Activated T-helper 2 cell treated with anti-CD3 and anti-CD28 coated beads, Interferon-gamma antibody, Interleukin-2, Interleukin-4, amounts not matched to agents 10 μg/mL and 5 μg/mL and 100 μg/mL, durations not matched to agents 14 hours and 24 hours and 36 hours (primary cell): ENCODE data around the gene ZFPM1. TPM values are rescaled to one million over a fixed set of nuclear protein-coding genes. Genes with fewer than 3 reads are reported as not detected.

Experiments
- DNase-seq: peaks from one replicate; pipeline ENCODE4 v3.0.0; 2021; ENCODE audit warnings: low spot score
- H3K27ac Mint-ChIP-seq: one replicate; pipeline ENCODE4 v1.8.0; 2021; ENCODE audit warnings: mixed read lengths
- H3K27me3 Mint-ChIP-seq: one replicate; pipeline ENCODE4 v1.8.0; 2021; ENCODE audit warnings: low read depth, mixed read lengths
- H3K36me3 Mint-ChIP-seq: one replicate; pipeline ENCODE4 v1.8.0; 2021; ENCODE audit warnings: low read depth, mixed read lengths
- H3K4me1 Mint-ChIP-seq: one replicate; pipeline ENCODE4 v1.8.0; 2021; ENCODE audit warnings: low read depth, mixed read lengths
- H3K4me3 Mint-ChIP-seq: one replicate; pipeline ENCODE4 v1.8.0; 2021; ENCODE audit warnings: low read depth, mild to moderate bottlenecking, moderate library complexity, mixed read lengths
- H3K9me3 Mint-ChIP-seq: one replicate; pipeline ENCODE4 v1.8.0; 2021; ENCODE audit warnings: mixed read lengths
- intact Hi-C: fragments of 100-400 bp; cut with micrococcal nuclease; formaldehyde crosslinking; loops from one replicate; pipeline ENCODE4 v1.15.1; 2023
- total RNA-seq: library from RNA; stranded (reverse); gene quantifications from 2 replicates; pipeline ENCODE4 v1.2.3, GENCODE V29; 2022

The ZFPM1 gene
- total RNA-seq, 1 donor from 2014 or later, result 14.5 TPM

- Mint-ChIP-seq H3K27me3 (no peaks in the 10 kb centered on the region), H3K9me3 (no peaks in the 10 kb centered on the region)
Observed at GRCh38 chr16:88460496-88461330, 7.6 kb downstream of the ZFPM1 start.

DNA sequence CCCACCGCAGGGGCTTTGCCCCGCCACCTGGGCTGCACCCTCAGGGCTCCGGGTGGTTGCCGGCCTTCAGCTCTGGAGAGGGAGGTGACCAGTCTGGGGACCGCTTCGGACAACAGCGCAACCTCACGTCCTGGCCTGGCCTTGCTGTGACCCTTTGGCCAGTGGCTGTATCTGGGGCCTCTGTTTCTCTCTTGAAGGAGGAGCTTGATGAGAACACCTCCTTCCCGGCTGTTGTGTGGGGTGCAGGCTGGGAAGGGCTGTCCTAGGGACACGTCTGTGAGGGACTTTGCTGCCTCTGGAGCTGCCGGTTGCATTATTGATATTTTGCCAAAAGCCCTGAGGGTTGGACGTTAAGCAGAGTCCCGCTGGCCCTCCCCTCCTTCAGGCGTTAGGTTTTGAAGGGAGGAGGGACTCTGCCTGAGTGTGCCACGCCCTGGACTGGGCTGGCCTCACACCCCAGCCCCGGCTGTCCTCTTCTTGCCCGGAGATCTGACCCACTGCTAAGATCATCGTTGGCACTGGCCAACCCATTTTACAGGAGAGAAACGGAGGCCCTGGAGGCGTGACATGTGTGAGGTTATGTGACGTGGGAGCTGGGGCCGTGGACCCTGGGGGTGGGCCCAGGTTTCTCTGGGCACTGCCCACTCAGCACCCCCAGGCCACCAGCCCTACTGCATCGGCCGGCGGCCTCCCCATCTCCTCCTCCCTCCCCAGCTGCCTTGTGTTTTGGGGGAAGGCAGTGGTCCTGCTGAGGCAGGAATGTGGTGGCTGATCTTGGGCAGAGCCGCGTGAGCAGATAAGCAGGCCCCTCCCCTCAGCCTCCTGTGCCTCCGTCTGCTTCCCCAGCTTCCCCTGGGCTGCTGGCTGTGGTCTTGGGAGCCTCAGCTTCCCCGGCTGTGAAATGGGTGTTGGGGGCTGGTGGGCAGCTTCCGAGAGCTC is 8.5 kb downstream of the ZFPM1 start:
- H3K9me3 Mint-ChIP-seq, result no peaks in the 10 kb centered on the region
- peaks cover 18% of the 10 kb centered on the region for H3K4me1 Mint-ChIP-seq
- H3K27me3 Mint-ChIP-seq, result no peaks in the 10 kb centered on the region
- DNase-seq, result no peak
- H3K27ac Mint-ChIP-seq, result no peak overlapping the region
- intact Hi-C loops, result no loop called here
- H3K4me3 Mint-ChIP-seq, result no peak overlapping the region
- H3K36me3 Mint-ChIP-seq, result no peaks in the 10 kb centered on the region

More at GRCh38 chr16:88460496-88461330, 7.6 kb downstream of the ZFPM1 start:
- Mint-ChIP-seq H3K27ac (no peak overlapping the region), H3K36me3 (no peaks in the 10 kb centered on the region), H3K4me3 (no peak overlapping the region), H3K4me1 (peaks cover 23% of the 10 kb centered on the region)
- intact Hi-C loops, result no loop called here
- DNase-seq, result no peak

DNA sequence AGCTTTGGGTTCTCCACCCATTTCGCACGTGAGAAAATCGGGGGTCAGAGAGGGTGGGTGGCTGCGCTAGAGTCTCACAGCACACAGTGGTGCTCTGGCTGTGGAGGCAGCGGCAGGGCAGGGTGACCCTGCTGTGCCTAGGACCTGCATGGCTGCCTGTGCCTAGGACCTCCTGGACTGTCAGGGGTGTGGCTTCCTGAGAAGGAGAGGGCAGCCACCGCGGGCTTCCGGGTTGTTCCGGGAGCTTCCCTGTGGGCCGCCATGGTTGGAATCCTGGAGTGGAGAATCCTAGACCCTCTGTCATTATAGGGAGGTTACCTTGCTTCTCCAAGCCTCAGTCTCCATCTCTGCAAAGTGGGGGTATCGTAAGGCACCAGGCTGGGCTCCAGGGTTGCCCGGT is 9.3 kb downstream of the ZFPM1 start:
- H3K4me3 Mint-ChIP-seq, result no peak overlapping the region
- H3K4me1 Mint-ChIP-seq, result peaks cover 12% of the 10 kb centered on the region
- no peaks in the 10 kb centered on the region for H3K9me3 Mint-ChIP-seq

DNA sequence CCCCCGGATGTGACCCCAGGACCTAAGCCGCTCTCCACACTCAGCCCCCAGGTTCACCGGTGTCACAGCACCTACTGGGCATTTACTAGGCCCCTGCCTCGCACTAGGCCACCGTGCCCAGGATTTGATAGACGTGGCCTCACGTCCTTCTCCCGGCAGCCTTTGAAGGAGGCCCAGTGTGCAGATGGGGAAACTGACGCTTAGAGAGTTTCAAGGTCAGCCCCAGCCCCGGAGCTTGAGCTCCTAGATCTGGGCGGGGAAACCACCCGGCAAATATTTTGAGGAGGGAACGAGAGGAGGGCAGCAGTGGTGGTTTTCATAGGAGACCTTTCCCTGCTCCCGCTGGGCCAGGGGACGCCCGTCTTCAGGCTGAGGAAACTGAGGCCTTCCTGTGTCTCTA is 10.3 kb downstream of the ZFPM1 start:
- Mint-ChIP-seq H3K36me3 (no peaks in the 10 kb centered on the region), H3K9me3 (no peaks in the 10 kb centered on the region), H3K27me3 (no peaks in the 10 kb centered on the region), H3K4me1 (peaks cover 9% of the 10 kb centered on the region), H3K4me3 (no peak overlapping the region), H3K27ac (no peak overlapping the region)
- no peak for DNase-seq
- intact Hi-C loops, result no loop called here

More for the DNA sequence above, 9.3 kb downstream of the ZFPM1 start:
- Mint-ChIP-seq H3K27me3 (no peaks in the 10 kb centered on the region), H3K27ac (no peak overlapping the region), H3K36me3 (no peaks in the 10 kb centered on the region)
- no peak for DNase-seq
- intact Hi-C loops, result no loop called here

DNA sequence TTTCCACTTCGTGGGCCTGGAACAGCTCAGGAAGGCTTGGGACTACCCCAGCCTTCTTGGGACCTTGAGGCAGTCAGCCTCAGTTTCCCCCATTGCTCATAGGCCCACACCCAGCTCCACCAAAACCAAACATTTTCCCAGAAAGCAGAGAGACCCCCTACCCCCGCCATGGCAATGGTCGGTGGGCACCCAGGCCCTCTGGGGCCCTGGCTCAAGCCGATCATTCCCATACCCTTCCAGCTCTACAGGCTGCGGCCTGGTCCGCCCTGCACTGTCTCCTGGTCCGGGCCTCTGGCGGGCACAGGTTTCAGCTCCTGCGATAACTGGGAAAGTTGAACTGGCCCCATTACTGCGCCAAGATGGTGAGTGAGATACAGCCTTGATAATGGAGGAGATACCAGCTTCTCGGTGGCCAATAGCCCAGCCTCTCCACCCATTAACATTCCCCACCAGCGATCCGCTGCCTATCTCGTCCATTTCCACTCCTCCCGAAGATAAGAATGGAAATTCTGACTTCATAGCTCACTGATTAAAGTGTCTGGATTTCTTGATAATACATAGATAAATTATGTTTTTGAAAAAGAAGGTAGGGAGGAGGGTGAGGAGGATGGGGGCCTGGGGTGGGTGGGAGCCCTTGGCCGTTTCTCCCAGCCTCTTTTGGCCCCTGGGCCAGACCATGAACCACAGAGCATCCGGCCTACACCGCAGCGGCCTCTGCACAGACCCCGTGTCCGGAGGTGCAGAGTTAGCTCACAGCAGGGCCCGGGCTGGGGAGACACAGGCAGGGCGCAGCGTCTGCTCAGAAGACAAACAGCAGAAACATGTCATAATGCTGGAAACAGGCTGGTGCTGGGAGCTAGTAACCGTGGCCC is 11.6 kb downstream of the ZFPM1 start:
- Mint-ChIP-seq H3K36me3 (no peaks in the 10 kb centered on the region), H3K4me1 (peaks cover 8% of the 10 kb centered on the region), H3K9me3 (no peaks in the 10 kb centered on the region), H3K27me3 (no peaks in the 10 kb centered on the region), H3K27ac (no peak overlapping the region), H3K4me3 (no peak overlapping the region)
- no peak for DNase-seq
- intact Hi-C loops, result no loop called here

- no peaks in the 10 kb centered on the region for H3K27me3 Mint-ChIP-seq
- no peak overlapping the region for H3K4me3 Mint-ChIP-seq
- no peaks in the 10 kb centered on the region for H3K36me3 Mint-ChIP-seq
- H3K27ac Mint-ChIP-seq, result no peak overlapping the region
- no peak for DNase-seq
- intact Hi-C loops, result no loop called here
- no peaks in the 10 kb centered on the region for H3K9me3 Mint-ChIP-seq
- peaks cover 8% of the 10 kb centered on the region for H3K4me1 Mint-ChIP-seq
Observed at GRCh38 chr16:88465387-88465983, 12.4 kb downstream of the ZFPM1 start.

DNA sequence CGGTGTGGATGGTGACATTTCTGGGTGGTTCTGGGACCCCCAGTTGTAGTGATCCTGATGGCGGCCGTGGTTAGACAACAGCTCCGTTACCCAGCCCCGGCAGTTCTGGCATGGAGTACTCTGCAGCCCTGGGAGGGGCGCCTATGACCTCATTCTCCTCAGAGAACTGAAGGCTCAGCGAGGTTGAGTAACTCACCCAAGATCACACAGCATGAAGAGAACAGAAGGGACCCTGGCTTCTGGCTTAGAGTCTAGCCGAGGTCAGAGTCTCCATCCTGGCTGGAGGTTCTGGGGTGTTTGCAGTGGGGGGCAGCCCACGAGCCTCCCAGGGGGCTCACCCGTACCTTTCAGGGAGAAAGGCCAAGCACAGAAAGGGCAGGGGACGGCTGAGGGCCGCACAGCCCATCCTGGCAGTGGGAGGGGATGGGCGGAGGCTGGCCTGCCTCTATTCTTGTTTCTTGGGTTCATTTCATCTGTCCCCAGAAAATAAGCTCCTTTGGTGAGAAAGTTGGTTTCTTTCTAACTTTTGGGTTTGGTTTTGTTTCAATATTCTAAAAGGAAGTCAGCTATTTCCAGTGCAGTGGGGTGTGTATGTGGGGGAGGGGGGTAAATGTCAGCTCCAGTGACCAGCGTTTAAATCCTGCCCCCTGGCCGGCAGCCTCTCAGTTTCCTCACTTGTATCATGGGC is 13.2 kb downstream of the ZFPM1 start:
- DNase-seq, result no peak
- Mint-ChIP-seq H3K27ac (no peak overlapping the region), H3K36me3 (no peaks in the 10 kb centered on the region), H3K27me3 (no peaks in the 10 kb centered on the region), H3K4me3 (no peak overlapping the region), H3K9me3 (no peaks in the 10 kb centered on the region), H3K4me1 (peaks cover 8% of the 10 kb centered on the region)
- intact Hi-C loops, result no loop called here

DNA sequence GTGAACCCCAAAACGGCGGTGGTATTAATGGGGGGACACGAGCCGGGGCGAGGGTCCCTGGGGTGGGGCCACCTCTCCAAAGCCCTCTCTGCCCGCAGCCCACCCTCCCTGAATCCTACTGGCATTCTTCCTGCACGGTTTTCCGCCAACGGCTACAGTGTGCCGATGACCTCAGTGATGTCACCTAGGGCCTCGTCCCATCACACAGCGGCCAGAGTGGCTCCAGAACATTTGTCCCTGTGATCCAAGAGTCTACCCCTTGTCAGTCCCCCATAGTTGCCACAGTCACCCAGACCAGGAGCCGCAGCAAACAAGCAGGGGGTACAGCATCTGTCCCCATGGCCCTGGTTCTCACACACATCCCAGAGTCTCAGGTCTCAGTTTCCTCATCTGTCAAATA is 13.9 kb downstream of the ZFPM1 start:
- DNase-seq, result no peak
- intact Hi-C loops, result no loop called here
- no peak overlapping the region for H3K4me3 Mint-ChIP-seq
- H3K27ac Mint-ChIP-seq, result no peak overlapping the region
- no peaks in the 10 kb centered on the region for H3K36me3 Mint-ChIP-seq
- H3K9me3 Mint-ChIP-seq, result no peaks in the 10 kb centered on the region
- H3K27me3 Mint-ChIP-seq, result no peaks in the 10 kb centered on the region
- peaks cover 6% of the 10 kb centered on the region for H3K4me1 Mint-ChIP-seq

GRCh38 chr16:88467541-88467944 is 14.5 kb downstream of the ZFPM1 start:
- no peak overlapping the region for H3K27ac Mint-ChIP-seq
- H3K4me1 Mint-ChIP-seq, result peaks cover 6% of the 10 kb centered on the region
- no peak overlapping the region for H3K4me3 Mint-ChIP-seq
- no peaks in the 10 kb centered on the region for H3K9me3 Mint-ChIP-seq
- no peaks in the 10 kb centered on the region for H3K27me3 Mint-ChIP-seq
- no peak for DNase-seq
- intact Hi-C loops, result no loop called here
- no peaks in the 10 kb centered on the region for H3K36me3 Mint-ChIP-seq

- H3K27ac Mint-ChIP-seq, result no peak overlapping the region
- no peak for DNase-seq
- intact Hi-C loops, result no loop called here
- no peaks in the 10 kb centered on the region for H3K36me3 Mint-ChIP-seq
- no peaks in the 10 kb centered on the region for H3K27me3 Mint-ChIP-seq
- no peak overlapping the region for H3K4me3 Mint-ChIP-seq
- no peaks in the 10 kb centered on the region for H3K9me3 Mint-ChIP-seq
- H3K4me1 Mint-ChIP-seq, result peaks cover 6% of the 10 kb centered on the region
Observed at GRCh38 chr16:88468275-88469129, 15.4 kb downstream of the ZFPM1 start.
